DMS153 treated with DMSO at 0.1 percent for 48 hours (cell line): ENCODE data around the gene GRIPAP1.

Experiments used
- DNase-seq: peaks from one replicate; lab custom pipeline; 2025; ENCODE audit not compliant: unreplicated experiment; lab: John Stamatoyannopoulos, UW

Gene GRIPAP1, protein sequence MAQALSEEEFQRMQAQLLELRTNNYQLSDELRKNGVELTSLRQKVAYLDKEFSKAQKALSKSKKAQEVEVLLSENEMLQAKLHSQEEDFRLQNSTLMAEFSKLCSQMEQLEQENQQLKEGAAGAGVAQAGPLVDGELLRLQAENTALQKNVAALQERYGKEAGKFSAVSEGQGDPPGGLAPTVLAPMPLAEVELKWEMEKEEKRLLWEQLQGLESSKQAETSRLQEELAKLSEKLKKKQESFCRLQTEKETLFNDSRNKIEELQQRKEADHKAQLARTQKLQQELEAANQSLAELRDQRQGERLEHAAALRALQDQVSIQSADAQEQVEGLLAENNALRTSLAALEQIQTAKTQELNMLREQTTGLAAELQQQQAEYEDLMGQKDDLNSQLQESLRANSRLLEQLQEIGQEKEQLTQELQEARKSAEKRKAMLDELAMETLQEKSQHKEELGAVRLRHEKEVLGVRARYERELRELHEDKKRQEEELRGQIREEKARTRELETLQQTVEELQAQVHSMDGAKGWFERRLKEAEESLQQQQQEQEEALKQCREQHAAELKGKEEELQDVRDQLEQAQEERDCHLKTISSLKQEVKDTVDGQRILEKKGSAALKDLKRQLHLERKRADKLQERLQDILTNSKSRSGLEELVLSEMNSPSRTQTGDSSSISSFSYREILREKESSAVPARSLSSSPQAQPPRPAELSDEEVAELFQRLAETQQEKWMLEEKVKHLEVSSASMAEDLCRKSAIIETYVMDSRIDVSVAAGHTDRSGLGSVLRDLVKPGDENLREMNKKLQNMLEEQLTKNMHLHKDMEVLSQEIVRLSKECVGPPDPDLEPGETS

DNA sequence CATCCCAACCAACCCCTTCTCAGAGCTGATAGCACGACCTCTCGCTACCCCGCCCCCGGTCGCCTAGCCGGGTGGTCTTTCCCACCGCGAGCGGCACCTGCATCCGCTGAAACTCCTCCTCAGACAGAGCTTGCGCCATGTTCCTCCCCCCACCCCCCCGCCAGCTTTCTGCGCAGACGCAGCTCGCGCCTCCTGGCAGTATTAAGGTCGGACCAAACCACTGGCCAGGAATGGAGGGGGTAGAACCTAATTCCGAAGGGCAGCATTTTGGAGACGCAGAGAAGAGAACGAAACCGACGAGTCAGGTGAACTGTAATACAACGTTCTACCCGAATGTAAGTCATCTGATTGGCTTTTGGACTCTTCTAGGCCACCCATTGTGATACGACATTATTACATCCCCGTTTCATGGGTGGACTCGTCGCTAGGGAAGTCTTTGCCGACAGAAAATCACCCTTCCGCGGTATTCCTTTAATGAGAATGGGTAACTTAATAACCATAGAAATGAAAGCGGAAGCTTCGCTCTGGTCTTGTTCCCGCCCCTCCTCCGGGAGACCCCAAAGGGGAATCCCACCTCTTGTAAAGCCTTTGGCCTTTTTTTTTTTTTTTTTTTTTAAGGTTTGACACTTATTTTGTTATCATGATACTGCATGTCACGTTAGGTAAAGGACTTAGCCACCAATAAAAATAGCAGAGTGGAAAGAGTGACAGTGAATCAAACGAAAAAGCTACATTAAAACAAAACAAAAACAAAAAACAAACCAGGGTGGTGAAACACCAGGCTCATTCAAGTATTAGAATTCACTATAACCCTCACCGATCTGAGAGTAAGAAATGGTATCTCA lies at the start of gene GRIPAP1:
Gene GRIPAP1, minus strand, starts transcription at position 174 of the 845 bp plus-strand sequence. Its CDS starts 35 bp downstream, at position 139.
- DNase-seq: peak; percentile 41

DNA sequence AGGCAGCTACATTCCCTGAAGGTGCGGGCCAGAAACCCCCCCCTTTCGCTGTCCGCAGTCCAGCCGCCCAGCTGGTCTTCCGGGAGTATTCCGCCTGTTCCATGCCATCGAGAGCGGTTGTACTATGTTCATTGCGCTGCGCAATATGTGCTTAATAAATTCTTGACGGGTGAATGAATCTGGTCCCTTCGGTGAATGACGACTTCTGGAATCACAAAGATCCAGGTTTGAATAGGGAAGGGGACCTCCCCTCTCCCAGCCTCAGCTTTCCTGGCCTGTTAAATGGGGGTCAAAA lies 41.9 kb upstream of the GRIPAP1 start:
- no peak for DNase-seq

DNA sequence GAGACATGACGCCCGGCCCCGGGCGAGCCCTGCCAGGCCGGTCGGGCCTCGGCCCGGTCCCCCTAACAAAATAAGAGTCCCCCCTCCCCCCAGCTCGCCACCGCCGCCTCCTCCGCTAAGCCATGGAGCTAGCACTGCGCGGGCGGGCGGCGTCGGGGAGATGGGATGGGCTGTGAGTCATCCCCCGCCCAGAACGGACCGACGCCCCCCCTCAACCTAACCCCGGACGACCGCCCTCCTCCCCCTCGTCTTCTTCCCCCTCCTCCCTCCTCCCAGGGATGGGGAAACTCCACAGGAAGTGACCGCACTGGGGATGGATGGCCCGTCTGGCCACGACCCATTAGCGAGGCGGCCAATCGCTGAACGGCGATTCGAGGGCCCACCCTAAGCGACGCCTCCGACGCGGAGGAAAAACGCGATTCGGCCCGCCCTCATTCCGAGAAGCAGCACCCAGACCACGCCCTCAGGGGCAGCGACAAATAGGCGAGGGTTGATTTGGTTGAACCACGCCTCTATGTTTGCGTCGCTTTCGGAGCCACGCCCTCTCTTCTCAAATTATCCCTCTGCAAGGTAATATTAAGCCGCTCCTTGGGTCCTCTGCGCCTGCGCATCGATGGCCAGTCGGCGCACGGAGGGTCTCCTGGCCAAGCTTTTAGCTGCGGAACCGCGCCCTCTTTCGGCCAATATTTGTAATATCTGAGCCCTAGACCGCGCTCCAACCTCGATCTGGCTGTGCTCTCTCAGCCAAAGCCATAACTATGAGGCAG lies 41.3 kb upstream of the GRIPAP1 start, which contains the start of gene TFE3:
Gene TFE3, minus strand, starts transcription at position 138 of the 767 bp plus-strand sequence. Its CDS starts 131 bp downstream, at position 7.
- peak; percentile 91 for DNase-seq

DNA sequence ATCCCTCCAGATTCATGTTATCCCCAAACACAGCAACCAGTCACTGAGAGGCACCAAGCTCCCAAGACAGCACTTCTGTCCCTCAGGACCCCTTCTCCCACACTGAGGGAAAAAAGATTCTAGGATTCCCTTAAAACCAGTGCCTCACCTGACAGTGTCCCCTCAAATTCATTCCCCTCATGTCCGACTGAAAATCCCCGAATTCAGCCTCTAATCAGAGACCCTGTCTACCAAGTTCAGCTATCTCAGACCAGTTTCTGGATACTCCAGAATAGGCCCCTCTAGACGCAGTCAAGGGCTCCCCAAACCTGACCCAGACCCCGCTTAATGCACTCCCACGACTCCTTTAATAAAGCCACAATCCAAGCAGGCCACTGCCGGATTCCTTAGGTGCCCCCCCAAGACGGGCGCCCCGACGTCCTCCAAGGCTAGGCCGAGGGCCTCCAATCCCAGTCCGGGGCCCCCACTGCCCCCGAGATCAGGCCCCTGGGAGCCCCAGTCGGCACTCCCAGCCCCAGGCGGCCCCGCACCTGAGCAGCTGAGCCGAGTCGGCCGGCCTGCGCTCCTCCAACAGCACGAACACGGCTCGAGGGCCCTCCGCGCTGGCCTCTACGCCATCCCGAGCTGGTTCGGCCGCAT lies 40.6 kb upstream of the GRIPAP1 start:
- no peak for DNase-seq

DNA sequence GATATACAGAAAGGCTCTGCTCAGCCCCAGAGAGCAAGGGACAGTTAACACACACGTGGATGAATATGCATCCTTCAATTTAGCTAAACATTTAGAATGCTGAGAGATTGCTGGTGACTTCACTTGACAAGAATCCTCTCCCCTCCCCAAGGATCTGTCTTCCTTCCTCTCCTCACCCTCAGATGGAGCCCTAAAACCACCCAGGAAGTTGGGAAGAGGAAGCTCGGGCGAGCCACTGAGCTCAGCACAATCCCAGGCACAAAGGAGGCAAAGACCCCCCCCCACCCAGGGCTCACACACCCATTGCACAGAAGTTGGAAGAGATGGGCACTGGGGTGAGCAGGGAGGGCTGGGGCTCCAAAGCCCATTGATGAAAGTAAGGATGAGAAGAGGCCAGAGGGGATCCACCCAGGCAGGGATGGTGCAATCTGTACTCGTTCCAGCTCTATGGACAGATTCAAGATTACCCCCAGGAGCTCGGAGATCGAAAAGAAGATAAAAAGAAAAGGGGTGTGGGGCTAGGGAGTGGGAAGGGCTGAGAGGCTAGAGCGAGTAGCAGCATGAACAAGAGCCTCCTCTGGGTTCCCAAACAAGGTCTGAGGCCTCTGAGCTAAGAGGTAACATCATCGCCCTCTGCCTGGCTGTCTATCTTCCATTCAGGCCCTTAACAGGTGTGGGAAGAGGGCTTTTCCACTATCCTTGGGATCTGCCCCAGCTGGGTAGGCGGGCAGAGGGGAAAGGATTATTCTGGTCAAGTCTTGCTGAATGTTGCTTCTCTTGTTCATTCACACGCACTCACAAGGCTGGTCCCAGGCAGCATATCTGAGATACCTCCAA lies 39.9 kb upstream of the GRIPAP1 start:
- no peak for DNase-seq

DNA sequence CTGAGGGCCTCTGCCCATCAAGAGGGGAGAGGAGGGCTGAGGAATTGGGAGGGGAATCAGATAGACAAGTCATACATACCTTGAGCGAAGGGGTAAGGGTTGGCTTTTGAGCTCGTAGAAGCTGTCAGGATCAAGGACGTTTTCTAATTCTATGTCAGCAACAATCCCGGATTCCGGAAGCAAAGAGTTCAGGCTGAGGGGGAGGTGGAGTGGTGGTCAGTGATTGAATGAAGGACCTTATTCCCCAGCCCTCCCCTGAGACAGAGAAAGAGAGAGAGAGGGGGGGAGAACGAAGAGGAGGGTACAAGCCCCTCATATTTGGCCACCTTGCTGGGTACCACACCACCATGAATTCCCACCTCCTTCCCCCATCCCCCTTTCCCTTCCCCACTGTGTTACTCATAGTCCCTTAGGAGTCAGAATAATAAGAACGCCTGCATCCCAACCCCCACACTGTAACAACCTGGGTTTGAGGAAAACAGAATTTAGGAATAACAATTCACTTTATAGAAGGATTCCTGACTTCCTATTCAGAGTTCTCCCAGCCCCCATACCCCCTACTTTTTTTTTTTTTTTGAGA lies 38.4 kb upstream of the GRIPAP1 start:
- DNase-seq: no peak

DNA sequence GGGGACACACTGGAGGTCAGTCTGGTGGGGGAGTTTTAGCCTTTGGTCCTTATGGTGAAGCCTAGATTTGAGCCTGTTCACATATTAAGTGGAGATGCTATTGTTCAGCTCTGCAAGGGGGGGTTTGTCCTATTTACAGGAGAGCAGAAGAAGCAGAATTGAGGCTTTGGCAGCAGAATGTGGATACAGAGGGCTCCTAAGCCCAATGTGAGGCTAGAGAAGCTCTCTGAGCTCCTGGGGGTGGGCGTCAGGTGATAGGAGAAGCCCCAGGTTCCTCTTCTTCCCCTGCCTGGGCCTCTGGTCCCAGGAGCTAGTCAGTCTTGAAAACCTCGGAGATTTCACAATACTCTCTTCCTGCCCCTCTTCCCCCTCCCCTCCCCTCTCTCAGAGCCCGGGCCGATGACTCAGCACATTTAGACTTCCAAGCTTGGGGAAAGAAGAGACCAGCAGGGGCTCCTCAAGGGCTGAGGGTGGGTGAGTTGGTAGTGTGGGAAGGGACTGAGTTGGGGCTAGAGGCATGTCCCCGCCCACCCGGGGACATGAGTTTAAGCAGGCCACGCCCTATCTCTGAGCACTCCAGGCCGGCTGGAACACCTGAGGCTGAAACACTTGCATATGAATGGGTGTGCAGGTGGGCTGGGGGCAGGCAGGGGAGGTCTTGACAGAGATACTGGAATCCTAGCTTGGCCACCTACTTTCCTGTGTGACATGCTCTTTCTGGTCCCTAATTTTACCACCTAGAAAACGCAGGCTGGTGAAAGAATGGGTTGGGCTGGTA lies 37.7 kb upstream of the GRIPAP1 start:
- peak; percentile 0 for DNase-seq

DNA sequence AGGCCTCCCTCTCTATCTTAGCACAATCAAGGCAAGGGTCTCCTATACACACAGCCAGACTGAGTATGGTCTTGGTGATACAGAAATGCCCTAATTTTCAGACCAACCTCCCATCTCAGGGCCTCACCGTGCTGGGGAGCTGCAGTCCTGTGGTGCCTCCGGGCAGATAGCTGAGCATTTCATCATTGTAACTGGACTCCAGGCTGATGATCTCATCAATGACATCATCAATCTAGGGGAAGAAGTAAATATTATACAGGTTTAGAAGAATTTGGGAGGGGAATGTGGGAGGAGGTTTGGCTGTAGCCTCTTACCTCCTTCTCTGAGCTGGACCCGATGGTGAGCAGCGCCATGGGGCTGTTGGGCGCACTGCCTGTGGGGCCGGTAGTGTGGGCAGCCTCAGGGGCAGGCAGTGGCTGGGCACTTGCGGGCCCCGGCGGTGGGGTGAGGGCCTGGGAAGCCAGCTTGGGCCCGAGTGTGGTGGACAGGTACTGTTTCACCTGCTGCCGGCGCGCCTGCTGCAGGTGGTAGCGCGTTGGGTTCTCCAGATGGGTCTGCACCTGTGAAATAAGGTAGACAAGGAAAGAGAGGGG lies 35.9 kb upstream of the GRIPAP1 start:
- DNase-seq: no peak

DNA sequence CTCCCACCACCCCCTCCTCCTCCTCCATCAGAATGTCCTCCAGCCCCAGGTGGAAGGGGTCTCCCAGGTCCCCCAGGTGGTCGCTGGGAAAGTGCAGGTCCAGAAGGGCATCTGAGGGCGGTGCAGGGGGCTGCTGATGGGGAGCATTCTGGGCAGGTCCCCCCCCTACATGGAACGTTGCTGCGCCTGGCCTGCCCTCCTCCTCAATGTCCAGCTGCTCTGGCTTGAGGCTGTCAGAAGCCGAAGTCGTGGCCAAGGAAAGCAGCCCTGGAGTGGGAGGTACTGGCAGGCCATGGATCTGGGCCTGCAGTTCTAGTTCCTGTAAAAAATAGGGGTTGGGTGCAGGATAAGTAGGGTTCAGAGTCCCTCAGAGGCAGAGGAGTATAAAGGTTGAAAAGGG lies 28.2 kb upstream of the GRIPAP1 start:
- no peak for DNase-seq

DNA sequence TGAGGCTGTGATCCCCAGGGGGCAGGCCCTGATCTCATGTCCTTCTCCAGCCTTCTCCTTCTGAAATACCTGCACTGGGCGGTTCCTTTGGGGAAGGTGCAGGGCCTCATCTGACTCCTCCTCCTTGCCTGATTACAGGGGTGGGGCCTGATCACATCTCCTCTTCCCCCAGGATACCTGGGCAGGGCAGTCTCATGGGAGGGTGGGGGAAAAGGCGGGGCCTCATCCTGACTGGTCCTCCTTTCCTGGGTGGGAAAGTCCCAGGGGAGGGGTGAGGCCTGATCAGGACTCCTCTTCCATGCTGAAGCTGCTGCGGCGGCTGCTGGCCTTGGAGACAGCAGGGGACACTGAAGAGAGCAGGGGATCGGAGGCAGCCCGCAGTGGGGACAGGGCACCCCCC lies 27.8 kb upstream of the GRIPAP1 start:
- no peak for DNase-seq

DNA sequence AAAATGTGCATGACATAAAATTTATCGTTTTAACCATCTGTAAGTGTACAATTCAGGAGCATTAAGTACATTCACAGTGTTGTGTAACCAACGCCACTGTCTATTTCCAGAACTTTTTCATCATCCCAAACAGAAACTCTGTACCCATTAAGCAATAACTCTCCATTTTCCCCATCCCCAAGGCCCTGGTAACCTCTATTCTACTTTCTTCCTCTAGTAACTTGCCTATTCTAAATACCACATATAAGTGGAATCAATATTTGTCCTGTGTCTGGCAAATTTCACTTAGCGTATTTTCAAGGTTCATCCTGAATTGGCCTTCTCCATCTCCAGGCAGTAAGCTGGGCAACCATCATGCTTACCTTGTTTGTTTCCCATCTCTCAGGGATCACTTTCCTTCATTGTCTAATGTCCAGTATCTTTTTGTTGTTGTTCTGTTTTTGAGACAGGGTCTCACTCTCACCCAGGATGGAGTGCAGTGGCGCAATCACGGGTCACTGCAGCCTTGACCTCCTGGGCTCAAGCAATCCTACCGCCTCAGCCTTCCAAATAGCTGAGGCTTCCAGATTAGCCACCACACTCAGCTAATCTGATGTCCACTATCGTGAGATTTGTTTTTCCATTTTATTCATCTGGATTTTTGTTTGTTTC lies 17.7 kb upstream of the GRIPAP1 start:
- no peak for DNase-seq

DNA sequence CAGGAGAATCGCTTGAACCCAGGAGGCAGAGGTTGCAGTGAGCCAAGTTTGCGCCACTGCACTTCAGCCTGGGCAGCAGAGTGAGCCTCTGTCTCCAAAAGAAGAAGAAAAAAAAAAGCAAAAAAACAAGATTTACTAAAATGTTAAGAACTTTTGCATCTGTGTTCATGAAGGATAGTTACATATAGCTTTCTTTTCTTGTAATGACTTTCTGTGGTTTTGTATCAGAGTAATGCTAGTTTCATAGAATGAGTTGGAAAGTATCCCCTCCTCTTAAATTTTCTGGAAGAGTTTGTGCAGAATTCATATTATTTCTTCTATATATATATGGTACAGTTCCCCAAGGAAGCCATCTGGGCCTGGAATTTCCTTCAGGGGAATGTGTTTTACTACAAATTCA lies 17.0 kb upstream of the GRIPAP1 start:
- no peak for DNase-seq

DNA sequence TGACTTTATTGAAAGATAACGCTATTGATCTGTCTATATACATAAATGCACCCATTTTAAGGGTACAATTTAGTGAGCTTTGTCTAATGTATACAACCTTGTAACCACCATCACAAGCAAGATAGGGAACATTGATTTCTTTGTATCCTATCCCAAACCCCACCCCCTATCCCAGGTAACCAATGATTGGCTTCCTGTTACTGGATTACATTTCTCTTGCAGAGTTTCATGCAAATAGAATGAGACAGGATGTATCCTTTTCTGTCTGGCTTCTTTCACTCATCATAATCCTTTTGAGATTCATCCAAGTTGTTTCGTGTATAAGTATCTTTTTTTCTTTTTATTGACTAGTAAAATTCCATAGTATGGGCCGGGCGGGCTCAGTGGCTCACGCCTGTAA lies 1.6 kb upstream of the GRIPAP1 start:
- no peak for DNase-seq

DNA sequence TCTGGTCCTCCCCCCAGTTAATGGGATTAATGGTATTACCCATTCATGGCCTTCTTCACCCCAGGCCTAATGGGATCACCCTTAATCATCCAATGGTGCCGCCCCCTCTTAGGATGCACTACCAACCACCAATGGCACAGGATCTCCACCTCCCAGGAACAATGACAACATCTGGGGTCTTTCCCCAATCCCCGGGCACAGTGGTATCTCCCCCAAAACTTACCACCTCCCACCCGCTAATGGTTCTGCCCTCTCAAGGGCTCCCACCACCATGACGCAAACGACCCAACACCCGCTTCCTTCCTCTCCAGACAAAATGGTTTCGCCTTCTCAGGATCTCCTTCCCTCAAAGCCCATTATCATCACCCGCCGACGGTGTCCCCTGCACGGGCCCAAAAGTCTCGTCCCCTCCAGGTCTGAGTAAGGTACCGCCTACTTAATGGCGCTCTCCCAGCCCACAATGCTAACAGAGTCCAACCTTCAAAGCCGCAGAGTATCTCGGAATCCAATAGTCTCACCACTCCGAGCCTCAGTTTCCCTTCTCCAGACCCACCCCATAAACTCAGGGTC lies 458 bp downstream of the GRIPAP1 start:
- no peak for DNase-seq

DNA sequence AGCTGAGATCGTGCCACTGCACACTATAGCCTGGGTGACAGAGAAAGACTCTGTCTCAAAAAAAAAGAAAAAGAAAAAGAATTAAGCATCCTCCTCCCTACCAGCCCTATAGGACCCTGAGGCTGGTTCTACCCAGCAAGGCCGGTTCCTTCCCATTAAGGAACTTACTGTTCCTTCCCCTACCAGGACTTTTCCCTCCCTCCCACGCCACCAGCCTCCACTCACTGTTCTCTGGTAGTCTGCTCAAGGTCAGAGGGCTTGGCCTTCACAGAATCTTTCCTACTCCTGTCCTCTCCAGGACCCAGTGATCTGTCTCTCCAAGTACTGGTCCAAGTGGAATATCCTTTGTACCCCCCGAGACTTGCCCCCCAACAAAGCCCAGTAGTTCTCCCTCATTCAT lies 1.4 kb downstream of the GRIPAP1 start:
- no peak for DNase-seq

DNA sequence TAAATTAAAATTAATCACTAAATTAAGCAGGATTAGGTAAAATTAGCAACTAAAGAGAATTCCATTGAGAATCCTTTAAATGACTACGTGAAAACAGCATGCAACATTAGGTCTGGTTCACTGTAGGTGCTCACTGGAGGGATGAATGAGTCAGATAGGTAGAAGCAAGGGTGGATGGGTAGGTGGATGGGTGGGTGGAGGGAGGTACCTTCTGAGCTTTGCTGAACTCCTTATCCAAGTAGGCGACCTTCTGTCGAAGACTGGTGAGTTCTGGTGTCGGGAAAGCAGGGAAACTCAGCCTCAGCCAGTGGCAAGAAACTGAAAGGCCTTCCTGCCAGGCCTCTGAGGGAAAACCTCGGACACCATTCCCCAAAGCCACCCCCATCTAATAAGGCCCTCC lies 3.0 kb downstream of the GRIPAP1 start:
- DNase-seq: no peak

DNA sequence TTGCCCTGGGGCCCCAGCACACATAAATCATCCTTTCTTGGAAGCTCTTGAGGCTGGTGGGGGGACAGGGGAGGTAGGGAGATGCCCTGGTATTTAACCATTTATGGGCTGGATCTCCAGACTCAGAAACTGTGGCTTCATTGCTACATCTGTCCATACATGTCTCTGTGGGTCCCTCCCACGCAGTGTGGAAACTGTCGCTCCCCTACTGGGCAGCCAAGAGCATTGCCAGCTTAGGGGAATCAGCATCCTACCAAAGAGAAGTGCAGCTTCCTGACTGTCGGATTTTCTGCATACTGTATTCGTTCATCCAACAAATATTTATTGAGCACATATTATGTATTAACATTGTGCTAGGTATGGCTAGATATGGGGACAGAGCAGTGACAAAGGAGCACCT lies 3.7 kb downstream of the GRIPAP1 start:
- DNase-seq: no peak
